Ascending aorta (tissue), 2 donors: ENCODE results near the gene FEN1. TPM values are rescaled to one million over a fixed set of nuclear protein-coding genes. Genes with fewer than 3 reads are reported as not detected.

ENCODE experiments used
- DNase-seq, 2 donors: peaks; one replicate each; pipeline ENCODE4 v3.0.0-alpha.2; 2019; ENCODE audit warnings: low spot score in 2 of 2
- H3K27ac ChIP-seq, 2 donors: fragments of 200-600 bp; sonication (generic); one replicate each; pipeline ENCODE4 v1.5.1; 2016 to 2017; ENCODE audit warnings: mild to moderate bottlenecking in 1 of 2
- H3K27me3 ChIP-seq: fragments of 200-600 bp; sonication (generic); one replicate; pipeline ENCODE4 v1.5.1; 2017
- H3K36me3 ChIP-seq, 2 donors: fragments of 200-600 bp; sonication (generic); one replicate each; pipeline ENCODE4 v1.5.1; 2016
- H3K4me1 ChIP-seq, 2 donors: fragments of 200-600 bp; sonication (generic); one replicate each; pipeline ENCODE4 v1.5.1; 2016 to 2017; ENCODE audit warnings: mild to moderate bottlenecking in 1 of 2
- H3K4me3 ChIP-seq, 2 donors: fragments of 200-600 bp; sonication (generic); one replicate each; pipeline ENCODE4 v1.5.1; 2016 to 2017; ENCODE audit warnings: mild to moderate bottlenecking in 1 of 2
- H3K9me3 ChIP-seq, 2 donors: fragments of 200-600 bp; sonication (generic); one replicate each; pipeline ENCODE4 v1.5.1; 2016
- CTCF ChIP-seq, 3 experiments: fragments of 200-600 bp in 2 of 3; fragments of 450-650 bp in 1 of 3; sonication (generic) in 2 of 3; IDR thresholded peaks; one replicate each; pipeline ENCODE4 v1.5.1; 2016 to 2019; ENCODE audit warnings: antibody characterized with exemption in 3 of 3, mild to moderate bottlenecking in 1 of 3, moderate library complexity in 1 of 3
- intact Hi-C: fragments of 100-400 bp; cut with DNase I; formaldehyde crosslinking; loops from one replicate; pipeline ENCODE4 v1.15.1; 2023
- total RNA-seq: library from RNA; depleted of rRNA; stranded (reverse); fragments of >200 nt; gene quantifications from one replicate; pipeline ENCODE4 v1.1.0, GENCODE V29; 2016

FEN1 gene
- total RNA-seq, 1 donor from 2014 or later, result 1.5 TPM

- Histone ChIP-seq H3K9me3 (no peaks in the 10 kb centered on the region), H3K27me3 (no peaks in the 10 kb centered on the region), H3K4me3 (no peak overlapping the region), H3K4me1 (peaks cover 3 to 8% of the 10 kb centered on the region in 2 donors), H3K27ac (no peak overlapping the region), H3K36me3 (no peaks in the 10 kb centered on the region)
- intact Hi-C loops, result no loop called here
- TF ChIP-seq CTCF (IDR thresholded peaks at IDR 0.05), result no peak
- no peak for DNase-seq
These were observed 36.6 kb upstream of the FEN1 start for GRCh38 chr11:61756147-61756451.

- H3K27ac ChIP-seq, result no peak overlapping the region
These were observed 36.1 kb upstream of the FEN1 start for GRCh38 chr11:61756452-61757212.

GRCh38 chr11:61757213-61757862, 35.4 kb upstream of the FEN1 start:
- no peak for TF ChIP-seq CTCF (IDR thresholded peaks at IDR 0.05)

More at GRCh38 chr11:61756452-61757212, 36.1 kb upstream of the FEN1 start:
- H3K9me3 ChIP-seq, result no peaks in the 10 kb centered on the region
- intact Hi-C loops, result no loop called here
- no peak for DNase-seq
- H3K27me3 ChIP-seq, result no peaks in the 10 kb centered on the region
- H3K36me3 ChIP-seq, result no peaks in the 10 kb centered on the region
- TF ChIP-seq CTCF (IDR thresholded peaks at IDR 0.05), result no peak
- H3K4me1 ChIP-seq, result peaks cover 3 to 8% of the 10 kb centered on the region in 2 donors
- H3K4me3 ChIP-seq, result no peak overlapping the region

GRCh38 chr11:61760946-61761345, 31.8 kb upstream of the FEN1 start:
- no peaks in the 10 kb centered on the region for H3K9me3 ChIP-seq
- no peak overlapping the region for H3K27ac ChIP-seq
- H3K27me3 ChIP-seq, result no peaks in the 10 kb centered on the region
- intact Hi-C loops, result no loop called here
- H3K36me3 ChIP-seq, result no peaks in the 10 kb centered on the region
- no peak overlapping the region for H3K4me3 ChIP-seq
- DNase-seq, result no peak
- TF ChIP-seq CTCF (IDR thresholded peaks at IDR 0.05), result no peak
- no peaks in the 10 kb centered on the region for H3K4me1 ChIP-seq

More at GRCh38 chr11:61757213-61757862, 35.4 kb upstream of the FEN1 start:
- Histone ChIP-seq H3K36me3 (no peaks in the 10 kb centered on the region), H3K27ac (no peak overlapping the region), H3K27me3 (no peaks in the 10 kb centered on the region), H3K9me3 (no peaks in the 10 kb centered on the region), H3K4me3 (no peak overlapping the region), H3K4me1 (peaks cover 3 to 4% of the 10 kb centered on the region in 2 donors)
- DNase-seq, result no peak
- intact Hi-C loops, result no loop called here

- no peak for TF ChIP-seq CTCF (IDR thresholded peaks at IDR 0.05)
These were observed 31.1 kb upstream of the FEN1 start for GRCh38 chr11:61761440-61762222.

More at GRCh38 chr11:61761440-61762222, 31.1 kb upstream of the FEN1 start:
- Histone ChIP-seq H3K9me3 (no peaks in the 10 kb centered on the region), H3K36me3 (no peaks in the 10 kb centered on the region), H3K27ac (no peak overlapping the region), H3K27me3 (no peaks in the 10 kb centered on the region), H3K4me1 (no peaks in the 10 kb centered on the region), H3K4me3 (no peak overlapping the region)
- intact Hi-C loops, result no loop called here
- DNase-seq, result no peak
